Uterus (tissue), 2 donors: ENCODE data around the gene INMT.

Experiments
- CTCF ChIP-seq, 4 experiments: fragments of 200-600 bp in 2 of 4; fragments of 450-650 bp in 2 of 4; sonication (generic) in 2 of 4; IDR thresholded peaks; one replicate each; pipeline ENCODE4 v1.5.1; 2016 to 2019; ENCODE audit warnings: antibody characterized with exemption in 4 of 4, mild to moderate bottlenecking in 2 of 4, moderate library complexity in 1 of 4
- POLR2A ChIP-seq, 2 donors: fragments of 450-650 bp; IDR thresholded peaks; one replicate each; pipeline ENCODE4 v1.6.1; 2016; ENCODE audit warnings: antibody characterized with exemption in 2 of 2, mild to moderate bottlenecking in 1 of 2, moderate library complexity in 1 of 2

DNA sequence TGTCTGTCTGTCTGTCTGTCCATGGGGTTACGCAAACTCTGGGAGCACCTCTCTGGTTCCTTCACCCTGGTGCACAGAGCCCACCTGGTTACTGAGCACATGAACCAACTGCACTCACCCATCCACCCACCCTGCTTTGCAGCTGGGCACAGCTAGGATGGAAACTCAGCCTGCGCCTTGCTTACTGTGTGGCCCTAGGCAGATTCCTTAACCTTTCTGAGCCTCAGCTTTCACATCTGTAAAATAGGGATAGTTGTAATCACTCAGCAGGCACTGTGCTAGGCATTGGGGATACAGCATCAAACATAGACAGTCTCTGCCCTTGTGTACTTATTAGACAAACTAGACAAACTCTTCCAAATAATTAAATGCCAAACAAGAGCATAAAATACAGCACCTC is 21.8 kb upstream of the INMT start:
- no peak for TF ChIP-seq CTCF (IDR thresholded peaks at IDR 0.05)
- no peak for TF ChIP-seq POLR2A (IDR thresholded peaks at IDR 0.05)
